Small intestine (tissue), 7 donors: ENCODE measurements around the gene LIN9. TPM values are rescaled to one million over a fixed set of nuclear protein-coding genes. Genes with fewer than 3 reads are reported as not detected.
"Not testable (repeated sequence)": the region's sequence is repeated elsewhere in the genome, so short reads cannot be mapped to it uniquely, and the experiment has no call there.

Experiments
- DNase-seq, 2 donors: peaks; one replicate each; pipeline versions ENCODE4 v3.0.0 to v3.0.0-alpha.2; 2013
- FAIRE-seq: peaks from 2 replicates; lab custom pipeline; 2012; peaks lifted over from hg19 to GRCh38; lab: Jason Lieb, UNC
- H3K27ac ChIP-seq, 3 donors: one replicate each; pipeline ENCODE4 v1.5.1; 2013; ENCODE audit warnings: low read length in 2 of 3, mild to moderate bottlenecking in 2 of 3, control low read depth in 1 of 3, inconsistent platforms in 1 of 3, low read depth in 1 of 3, moderate library complexity in 1 of 3
- H3K27me3 ChIP-seq, 3 donors: one replicate each; pipeline ENCODE4 v1.6.1; 2013; ENCODE audit warnings: low read length in 3 of 3, inconsistent platforms in 1 of 3; ENCODE audit not compliant: control insufficient read depth in 3 of 3, insufficient read depth in 3 of 3
- H3K36me3 ChIP-seq, 3 donors: one replicate each; pipeline ENCODE4 v1.6.1; 2013; ENCODE audit warnings: low read length in 3 of 3, inconsistent platforms in 1 of 3, low read depth in 1 of 3, mild to moderate bottlenecking in 1 of 3, moderate library complexity in 1 of 3; ENCODE audit not compliant: control insufficient read depth in 3 of 3, insufficient read depth in 2 of 3
- H3K4me1 ChIP-seq, 3 donors: one replicate each; pipeline ENCODE4 v1.6.1; 2013; ENCODE audit warnings: low read length in 2 of 3, inconsistent platforms in 1 of 3, low read depth in 1 of 3, mild to moderate bottlenecking in 1 of 3, moderate library complexity in 1 of 3; ENCODE audit not compliant: control insufficient read depth in 3 of 3, insufficient read depth in 2 of 3
- H3K4me3 ChIP-seq, 3 donors: one replicate each; pipeline ENCODE4 v1.5.1; 2013; ENCODE audit warnings: low read length in 3 of 3, control low read depth in 1 of 3, inconsistent platforms in 1 of 3, low read depth in 1 of 3, mild to moderate bottlenecking in 1 of 3, moderate library complexity in 1 of 3
- H3K9me3 ChIP-seq, 2 donors: one replicate each; pipeline ENCODE4 v1.6.1; 2013; ENCODE audit warnings: low read depth in 1 of 2, low read length in 1 of 2; ENCODE audit not compliant: control insufficient read depth in 2 of 2, insufficient read depth in 1 of 2
- WGBS, 3 donors: extraction: QIAGEN DNeasy Blood & Tissue Kit; methylation state at CpG; one replicate each; pipeline ENCODE4 v1.1.7; 2013; 5-methylcytosine and 5-hydroxymethylcytosine counted together
- polyA plus RNA-seq, 4 donors: library from polyadenylated mRNA; stranded (reverse) in 3 of 4; unstranded in 1 of 4; fragments of 200-250 nt in 3 of 4; fragments of 120-200 nt in 1 of 4; gene quantifications; one replicate each; pipeline versions ENCODE4 v1.2.1 to v1.2.3, GENCODE V29; 2013
- donor health status: healthy with polysubstance abuse.
- donor health status: control.
- donor health status: control.
- donor health status: Bipolar disorder and iron deficiency.
- donor health status: healthy.

LIN9 gene
- polyA plus RNA-seq, 4 donors: 1.8 to 5.5 (median 3.7) TPM

- no peak overlapping the region for H3K27ac ChIP-seq
These were observed 32.8 kb downstream of the LIN9 start for GRCh38 chr1:226276077-226276682.

GRCh38 chr1:226274138-226274537 is 34.8 kb downstream of the LIN9 start:
- no peak for FAIRE-seq
- Histone ChIP-seq H3K27ac (no peak overlapping the region), H3K36me3 (peaks cover 0 to 10% (median 0%) of the 10 kb centered on the region in 3 donors), H3K27me3 (no peaks in the 10 kb centered on the region), H3K9me3 (no peaks in the 10 kb centered on the region), H3K4me1 (no peaks in the 10 kb centered on the region), H3K4me3 (no peak overlapping the region)
- 79 to 81% (median 80%) methylated on average over 1 of the region's 1 CpG for WGBS, 3 donors
- DNase-seq: no peak

More at GRCh38 chr1:226276077-226276682, 32.8 kb downstream of the LIN9 start:
- peaks cover 0 to 10% (median 0%) of the 10 kb centered on the region in 3 donors for H3K36me3 ChIP-seq
- no peaks in the 10 kb centered on the region for H3K4me1 ChIP-seq
- H3K4me3 ChIP-seq: no peak overlapping the region
- DNase-seq (no peak), FAIRE-seq (no peak)
- no peaks in the 10 kb centered on the region for H3K27me3 ChIP-seq
- H3K9me3 ChIP-seq: no peaks in the 10 kb centered on the region
- 70 to 88% (median 83%) methylated on average over 3 of the region's 3 CpGs for WGBS, 3 donors

GRCh38 chr1:226272233-226272902 is 36.6 kb downstream of the LIN9 start:
- not testable (repeated sequence) for H3K27me3 ChIP-seq, H3K4me3 ChIP-seq, H3K9me3 ChIP-seq, H3K27ac ChIP-seq, FAIRE-seq, DNase-seq, H3K4me1 ChIP-seq
- WGBS, 3 donors: 86 to 89% (median 88%) methylated on average over 8 of the region's 8 CpGs
- peaks cover 0 to 10% (median 0%) of the 10 kb centered on the region in 3 donors for H3K36me3 ChIP-seq

GRCh38 chr1:226268421-226269124 is 40.4 kb downstream of the LIN9 start:
- Histone ChIP-seq H3K27ac (no peak overlapping the region), H3K36me3 (peaks cover 0 to 11% (median 1%) of the 10 kb centered on the region in 3 donors), H3K27me3 (no peaks in the 10 kb centered on the region), H3K4me3 (no peak overlapping the region), H3K9me3 (no peaks in the 10 kb centered on the region), H3K4me1 (peaks cover 0 to 6% (median 0%) of the 10 kb centered on the region in 3 donors)
- DNase-seq: peak; percentile 21 to 51
- WGBS, 3 donors: 21 to 41% (median 37%) methylated on average over 3 of the region's 3 CpGs
- no peak for FAIRE-seq

- no peak for FAIRE-seq
- peaks cover 0 to 21% (median 1%) of the 10 kb centered on the region in 3 donors for H3K36me3 ChIP-seq
- H3K4me1 ChIP-seq: no peaks in the 10 kb centered on the region
- no peaks in the 10 kb centered on the region for H3K27me3 ChIP-seq
- no peak overlapping the region for H3K4me3 ChIP-seq
- H3K9me3 ChIP-seq: peaks cover 0 to 3% of the 10 kb centered on the region in 2 donors
- DNase-seq: no peak
- 100% methylated on average over 1 of the region's 1 CpG for WGBS, 3 donors
- H3K27ac ChIP-seq: no peak overlapping the region
These were observed 47.1 kb downstream of the LIN9 start for GRCh38 chr1:226261818-226262217.

GRCh38 chr1:226255380-226255779 is 53.6 kb downstream of the LIN9 start:
- 78 to 88% (median 81%) methylated on average over 3 of the region's 3 CpGs for WGBS, 3 donors
- FAIRE-seq: no peak
- H3K27me3 ChIP-seq: no peaks in the 10 kb centered on the region

GRCh38 chr1:226253933-226254332 is 55.0 kb downstream of the LIN9 start:
- peaks cover 0 to 12% (median 2%) of the 10 kb centered on the region in 3 donors for H3K36me3 ChIP-seq
- no peak for FAIRE-seq
- WGBS, 3 donors: 98 to 99% (median 99%) methylated on average over 4 of the region's 4 CpGs

More at GRCh38 chr1:226255380-226255779, 53.6 kb downstream of the LIN9 start:
- H3K27ac ChIP-seq: no peak overlapping the region
- peaks cover 0 to 3% of the 10 kb centered on the region in 2 donors for H3K9me3 ChIP-seq
- H3K36me3 ChIP-seq: peaks cover 0 to 14% (median under 1%) of the 10 kb centered on the region in 3 donors
- H3K4me1 ChIP-seq: no peaks in the 10 kb centered on the region
- no peak overlapping the region for H3K4me3 ChIP-seq
- no peak for DNase-seq

GRCh38 chr1:226252841-226253240 is 56.1 kb downstream of the LIN9 start:
- H3K4me3 ChIP-seq, DNase-seq, H3K4me1 ChIP-seq, H3K9me3 ChIP-seq, H3K36me3 ChIP-seq, H3K27me3 ChIP-seq, H3K27ac ChIP-seq, FAIRE-seq: not testable (repeated sequence)
- WGBS, 3 donors: 95 to 98% (median 98%) methylated on average over 7 of the region's 7 CpGs

More at GRCh38 chr1:226253933-226254332, 55.0 kb downstream of the LIN9 start:
- DNase-seq: no peak
- no peaks in the 10 kb centered on the region for H3K27me3 ChIP-seq
- H3K4me3 ChIP-seq: no peak overlapping the region
- peaks cover 0 to 1% of the 10 kb centered on the region in 2 donors for H3K9me3 ChIP-seq
- H3K4me1 ChIP-seq: no peaks in the 10 kb centered on the region
- no peak overlapping the region for H3K27ac ChIP-seq
